IPS-20b (cell line): Measurements from ENCODE around the gene ZDHHC3.

Experiments
- H3K27ac ChIP-seq: one replicate; pipeline ENCODE4 v1.5.1; 2013; ENCODE audit warnings: low read length
- H3K27me3 ChIP-seq: 2 replicates; pipeline ENCODE4 v1.6.1; 2013; ENCODE audit warnings: mild to moderate bottlenecking, low read length, inconsistent platforms; ENCODE audit not compliant: insufficient read depth
- H3K36me3 ChIP-seq: 2 replicates; pipeline ENCODE4 v1.6.1; 2013; ENCODE audit warnings: low read depth, mild to moderate bottlenecking, inconsistent platforms, low read length, moderate library complexity; ENCODE audit not compliant: insufficient read depth
- H3K4me1 ChIP-seq: 2 replicates; pipeline ENCODE4 v1.6.1; 2013; ENCODE audit warnings: mild to moderate bottlenecking, control low read depth, inconsistent platforms, low read length, moderate library complexity; ENCODE audit not compliant: insufficient read depth
- H3K4me3 ChIP-seq: 2 replicates; pipeline ENCODE4 v1.5.1; 2013; ENCODE audit warnings: mild to moderate bottlenecking, low read length, inconsistent platforms
- H3K9ac ChIP-seq: 2 replicates; pipeline ENCODE4 v1.6.1; 2013; ENCODE audit warnings: low read depth, mild to moderate bottlenecking, inconsistent platforms, low read length, moderate library complexity
- H3K9me3 ChIP-seq: 2 replicates; pipeline ENCODE4 v1.6.1; 2013; ENCODE audit warnings: mild to moderate bottlenecking, low read depth, low read length, inconsistent platforms; ENCODE audit not compliant: insufficient read depth

ZDHHC3 gene

DNA sequence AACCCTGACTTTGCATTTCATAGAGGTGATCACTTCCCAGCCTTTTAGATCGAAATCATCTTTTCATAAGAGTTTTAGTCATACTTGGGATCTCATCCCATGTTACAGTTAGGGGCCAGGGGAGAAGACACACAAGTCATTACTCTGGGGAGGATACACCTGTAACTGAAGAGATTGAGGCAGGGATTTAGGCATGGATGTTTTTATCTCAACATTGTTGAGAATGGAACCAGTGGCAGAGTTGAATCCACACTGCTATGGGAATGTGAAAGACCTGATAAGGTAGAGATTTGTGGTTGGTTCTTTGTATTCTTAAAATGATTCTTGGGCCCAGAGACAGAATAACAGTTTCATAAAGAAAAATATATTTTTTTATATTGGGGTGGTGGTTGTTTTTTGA lies 33.9 kb upstream of the ZDHHC3 start:
- Histone ChIP-seq H3K36me3 (peaks cover 73% of the 10 kb centered on the region), H3K9ac (no peak overlapping the region), H3K27ac (no peak overlapping the region)

DNA sequence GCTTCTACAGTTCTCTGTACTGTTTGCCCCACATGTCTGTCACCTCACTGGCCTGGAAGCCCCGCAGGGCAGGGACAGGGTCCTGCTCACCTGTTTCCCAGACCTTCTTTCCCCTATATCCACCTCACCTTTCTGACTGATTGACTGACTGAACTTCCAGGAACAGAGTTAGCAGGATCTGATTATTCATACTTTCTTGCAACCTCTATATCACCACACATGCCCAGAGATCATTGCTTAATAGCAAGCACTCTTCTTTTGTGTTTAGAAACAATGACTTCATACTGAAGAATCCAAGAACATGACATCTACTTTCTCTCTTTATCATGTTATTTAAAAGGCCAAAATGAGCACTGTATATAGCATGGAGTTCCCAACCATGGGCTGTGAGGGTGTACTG lies 32.1 kb upstream of the ZDHHC3 start:
- Histone ChIP-seq H3K27ac (no peak overlapping the region), H3K36me3 (peaks cover 81% of the 10 kb centered on the region)

More for the DNA sequence above, 33.9 kb upstream of the ZDHHC3 start:
- no peaks in the 10 kb centered on the region for H3K4me1 ChIP-seq
- H3K4me3 ChIP-seq = no peak overlapping the region
- H3K9me3 ChIP-seq = peaks cover 4% of the 10 kb centered on the region
- no peaks in the 10 kb centered on the region for H3K27me3 ChIP-seq

DNA sequence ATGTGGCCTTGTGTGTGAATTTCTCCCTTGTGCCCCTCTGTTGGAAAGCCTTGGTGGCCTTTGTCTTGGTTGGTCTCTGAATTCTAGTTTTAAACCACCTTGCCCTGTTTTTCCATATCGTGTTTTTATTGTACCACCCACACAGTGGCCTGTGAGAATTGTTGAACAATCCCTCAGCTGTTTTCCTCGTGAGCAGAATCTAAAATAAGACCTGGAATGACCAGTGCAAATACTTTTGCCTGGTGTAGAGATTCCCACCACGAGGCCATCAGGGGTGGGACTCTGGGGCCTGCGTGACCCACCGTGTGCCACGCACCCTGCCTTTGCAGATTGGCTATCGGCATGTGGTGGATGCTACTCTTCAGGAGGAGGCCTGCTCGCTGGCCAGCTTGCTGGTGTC lies 31.1 kb upstream of the ZDHHC3 start:
- no peak overlapping the region for H3K4me3 ChIP-seq
- H3K36me3 ChIP-seq = peaks cover 81% of the 10 kb centered on the region
- H3K27me3 ChIP-seq = no peaks in the 10 kb centered on the region

More for the DNA sequence above, 32.1 kb upstream of the ZDHHC3 start:
- H3K9ac ChIP-seq = no peak overlapping the region
- H3K4me3 ChIP-seq = no peak overlapping the region
- H3K4me1 ChIP-seq = no peaks in the 10 kb centered on the region
- peaks cover 8% of the 10 kb centered on the region for H3K9me3 ChIP-seq
- H3K27me3 ChIP-seq = no peaks in the 10 kb centered on the region

DNA sequence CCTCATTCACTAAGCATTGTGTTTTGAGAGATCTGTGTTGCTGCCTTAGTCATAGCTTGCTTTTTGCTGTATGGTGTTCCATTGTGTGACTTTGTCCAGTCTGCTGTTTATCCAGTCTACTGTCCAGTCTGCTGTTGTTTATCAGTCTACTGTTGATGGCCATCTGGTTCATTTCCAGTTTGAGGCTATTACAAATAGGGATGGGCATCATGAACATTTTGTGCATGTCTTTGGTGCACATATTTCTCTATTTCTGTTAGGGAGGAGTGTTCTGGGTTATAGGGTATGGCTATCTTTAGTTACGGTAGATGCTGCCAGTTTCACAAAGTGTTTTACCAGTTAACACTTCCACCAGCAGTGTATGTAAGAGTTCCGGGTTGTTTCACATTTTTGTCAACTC lies 27.9 kb upstream of the ZDHHC3 start:
- Histone ChIP-seq H3K27me3 (no peaks in the 10 kb centered on the region), H3K36me3 (peaks cover 90% of the 10 kb centered on the region), H3K9me3 (peaks cover 8% of the 10 kb centered on the region), H3K27ac (no peak overlapping the region), H3K4me1 (no peaks in the 10 kb centered on the region), H3K4me3 (no peak overlapping the region), H3K9ac (no peak overlapping the region)

More for the DNA sequence above, 31.1 kb upstream of the ZDHHC3 start:
- H3K9ac ChIP-seq = no peak overlapping the region
- no peaks in the 10 kb centered on the region for H3K4me1 ChIP-seq
- H3K9me3 ChIP-seq = peaks cover 8% of the 10 kb centered on the region
- no peak overlapping the region for H3K27ac ChIP-seq

DNA sequence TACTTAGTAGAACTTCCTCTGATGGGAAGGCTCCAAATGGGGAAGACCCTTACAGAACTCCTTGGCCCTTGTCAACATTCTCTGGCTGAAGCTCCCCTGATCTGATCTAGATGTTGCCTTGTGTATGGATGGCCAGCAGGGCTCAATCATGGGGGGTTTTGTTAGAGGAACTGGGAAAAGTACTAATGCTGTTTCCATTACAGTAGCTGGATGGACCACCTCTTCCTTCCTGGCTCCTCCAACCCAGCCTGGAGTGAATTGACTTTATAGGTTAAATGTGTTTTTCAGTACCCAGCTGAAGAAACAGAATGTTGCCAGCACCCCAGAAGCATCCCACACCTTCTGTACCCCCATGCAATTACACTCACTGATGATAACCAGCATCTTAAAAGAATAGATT lies 27.4 kb upstream of the ZDHHC3 start:
- Histone ChIP-seq H3K4me3 (no peak overlapping the region), H3K36me3 (peaks cover 90% of the 10 kb centered on the region), H3K9me3 (peaks cover 8% of the 10 kb centered on the region), H3K27ac (no peak overlapping the region), H3K9ac (no peak overlapping the region), H3K27me3 (no peaks in the 10 kb centered on the region), H3K4me1 (no peaks in the 10 kb centered on the region)

DNA sequence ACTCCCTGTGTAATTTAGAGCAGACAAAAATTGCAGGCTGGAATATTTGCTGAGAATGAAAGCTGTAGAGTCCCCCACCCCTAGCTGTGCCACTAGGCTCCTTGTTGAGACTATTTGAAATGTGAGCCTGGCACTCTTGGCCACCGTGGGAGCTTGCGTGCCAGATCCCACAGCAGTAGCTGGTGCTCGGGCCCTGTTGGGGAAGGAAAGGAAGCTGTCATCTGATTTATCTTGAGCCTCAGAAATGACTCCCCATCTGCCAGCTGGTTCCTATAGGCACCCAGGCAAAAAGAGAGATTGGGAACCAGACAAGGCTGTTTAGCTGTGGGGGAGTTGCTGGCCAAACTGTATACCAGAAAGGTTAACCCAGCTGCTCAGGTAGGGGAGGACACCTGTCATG lies 26.7 kb upstream of the ZDHHC3 start:
- no peak overlapping the region for H3K27ac ChIP-seq
- peaks cover 90% of the 10 kb centered on the region for H3K36me3 ChIP-seq
- no peak overlapping the region for H3K9ac ChIP-seq
- H3K4me1 ChIP-seq = no peaks in the 10 kb centered on the region
- peaks cover 8% of the 10 kb centered on the region for H3K9me3 ChIP-seq
- no peak overlapping the region for H3K4me3 ChIP-seq
- H3K27me3 ChIP-seq = no peaks in the 10 kb centered on the region

DNA sequence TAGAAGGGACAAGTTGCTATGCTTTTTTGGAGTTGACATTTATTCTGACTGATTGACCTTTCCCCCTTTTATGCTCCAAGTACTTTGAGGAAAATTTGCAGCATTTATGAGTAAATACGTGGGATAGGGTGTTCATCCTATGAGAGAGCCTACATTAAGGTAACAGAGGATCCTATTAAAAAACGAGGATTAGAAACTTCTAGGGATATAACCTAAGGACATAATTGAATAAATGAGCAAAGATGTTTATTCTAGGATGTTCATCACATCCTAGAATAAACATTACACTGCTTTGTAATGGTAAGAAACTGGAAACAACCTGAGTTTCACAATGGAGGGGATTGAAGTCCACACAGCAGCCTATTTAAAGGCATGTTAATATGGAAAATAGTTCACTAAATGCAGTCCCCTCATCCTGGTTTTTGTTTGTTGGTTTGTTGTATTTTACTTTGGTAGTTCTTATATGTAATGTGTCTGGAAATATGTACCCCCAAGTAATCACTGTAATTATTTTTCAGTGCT lies 26.2 kb upstream of the ZDHHC3 start:
- Histone ChIP-seq H3K9ac (no peak overlapping the region), H3K4me1 (no peaks in the 10 kb centered on the region), H3K27me3 (no peaks in the 10 kb centered on the region), H3K9me3 (peaks cover 8% of the 10 kb centered on the region), H3K36me3 (peaks cover 90% of the 10 kb centered on the region), H3K27ac (no peak overlapping the region), H3K4me3 (no peak overlapping the region)

DNA sequence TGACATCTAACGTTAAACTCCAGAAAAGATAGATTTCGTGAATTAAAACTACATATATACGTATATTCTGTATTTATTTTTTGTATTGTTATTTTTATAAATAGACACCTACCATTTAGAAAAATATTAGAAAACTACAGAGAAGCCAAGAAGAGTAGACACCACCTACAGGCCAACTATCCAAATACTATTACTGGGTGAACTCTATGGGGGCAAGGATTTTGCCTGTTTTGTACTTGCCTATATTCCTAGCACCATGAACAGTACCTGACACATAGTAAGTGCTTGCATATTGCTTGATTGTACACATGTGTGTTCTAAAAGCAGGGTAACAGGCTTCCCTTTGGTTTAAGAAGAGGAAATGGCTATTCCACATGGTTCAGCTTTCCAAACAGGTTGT lies 25.8 kb upstream of the ZDHHC3 start:
- Histone ChIP-seq H3K4me1 (no peaks in the 10 kb centered on the region), H3K36me3 (peaks cover 90% of the 10 kb centered on the region), H3K27ac (no peak overlapping the region), H3K27me3 (no peaks in the 10 kb centered on the region), H3K4me3 (no peak overlapping the region), H3K9ac (no peak overlapping the region), H3K9me3 (peaks cover 8% of the 10 kb centered on the region)

DNA sequence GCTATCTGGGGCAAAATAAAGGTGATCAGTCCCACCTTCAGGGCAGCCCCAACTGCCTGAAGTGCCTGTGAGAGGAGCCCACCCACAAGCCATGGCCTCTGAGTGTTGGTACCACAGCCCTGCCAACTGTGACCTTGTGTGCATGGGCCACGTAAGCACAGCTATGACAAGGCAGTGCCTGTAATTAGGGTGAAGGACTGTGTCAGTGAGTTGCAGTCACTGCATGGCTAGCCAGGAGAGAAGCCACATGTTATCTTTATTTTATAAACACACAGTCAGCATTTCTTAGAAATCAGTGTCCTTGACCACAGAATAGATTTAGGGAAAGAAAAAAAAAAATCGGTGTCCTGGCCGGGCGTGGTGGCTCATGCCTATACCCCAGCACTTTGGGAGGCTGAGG lies 24.8 kb upstream of the ZDHHC3 start:
- Histone ChIP-seq H3K9me3 (peaks cover 8% of the 10 kb centered on the region), H3K9ac (no peak overlapping the region), H3K27ac (no peak overlapping the region), H3K27me3 (no peaks in the 10 kb centered on the region), H3K36me3 (peaks cover 97% of the 10 kb centered on the region), H3K4me3 (no peak overlapping the region), H3K4me1 (no peaks in the 10 kb centered on the region)

DNA sequence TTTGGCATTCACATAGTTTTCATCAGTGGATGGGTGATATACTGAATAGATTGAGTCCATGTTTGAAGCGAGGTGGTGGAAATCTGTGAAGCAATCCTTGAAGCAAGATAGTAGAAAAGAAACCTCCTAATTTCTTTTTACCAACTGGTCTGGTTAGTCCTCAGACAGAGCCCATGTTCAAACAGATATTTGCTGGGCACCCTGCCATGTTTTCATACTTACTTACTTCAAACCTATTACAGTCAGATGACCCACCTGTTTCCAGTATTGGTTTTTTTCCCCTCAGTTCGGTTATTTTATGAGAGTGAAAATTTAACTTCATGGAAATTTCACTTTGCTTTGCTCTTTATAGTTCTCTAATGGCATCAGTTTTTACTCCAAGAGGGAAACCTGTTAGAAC lies 23.8 kb upstream of the ZDHHC3 start:
- H3K4me1 ChIP-seq = no peaks in the 10 kb centered on the region
- no peak overlapping the region for H3K9ac ChIP-seq
- H3K27me3 ChIP-seq = no peaks in the 10 kb centered on the region
- H3K36me3 ChIP-seq = peaks cover 95% of the 10 kb centered on the region
- H3K4me3 ChIP-seq = no peak overlapping the region
- H3K27ac ChIP-seq = no peak overlapping the region
- peaks cover 3% of the 10 kb centered on the region for H3K9me3 ChIP-seq

DNA sequence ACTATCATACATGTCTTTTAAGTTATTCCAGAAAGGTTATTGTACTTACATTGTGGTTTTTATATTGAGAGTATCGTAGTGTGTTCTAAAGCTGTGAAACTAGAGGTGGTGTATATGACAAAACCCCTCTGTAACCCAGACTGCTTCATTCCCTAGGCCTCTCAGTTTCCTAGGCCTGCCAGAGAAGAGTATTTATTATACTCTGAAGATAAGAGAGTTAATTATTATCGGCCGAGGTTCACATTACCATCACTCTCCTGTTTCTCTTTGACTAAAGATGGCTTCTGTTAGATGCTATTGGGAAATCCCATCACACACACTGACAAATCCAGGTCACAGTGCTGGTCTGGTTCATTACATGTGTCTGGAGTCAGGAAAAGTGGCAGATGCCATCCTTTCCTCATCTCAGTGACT lies 20.6 kb upstream of the ZDHHC3 start:
- no peak overlapping the region for H3K4me3 ChIP-seq
- no peak overlapping the region for H3K27ac ChIP-seq
- H3K9me3 ChIP-seq = no peaks in the 10 kb centered on the region
- H3K36me3 ChIP-seq = peaks cover 92% of the 10 kb centered on the region
- H3K4me1 ChIP-seq = peaks cover 20% of the 10 kb centered on the region
- no peak overlapping the region for H3K9ac ChIP-seq
- H3K27me3 ChIP-seq = no peaks in the 10 kb centered on the region

DNA sequence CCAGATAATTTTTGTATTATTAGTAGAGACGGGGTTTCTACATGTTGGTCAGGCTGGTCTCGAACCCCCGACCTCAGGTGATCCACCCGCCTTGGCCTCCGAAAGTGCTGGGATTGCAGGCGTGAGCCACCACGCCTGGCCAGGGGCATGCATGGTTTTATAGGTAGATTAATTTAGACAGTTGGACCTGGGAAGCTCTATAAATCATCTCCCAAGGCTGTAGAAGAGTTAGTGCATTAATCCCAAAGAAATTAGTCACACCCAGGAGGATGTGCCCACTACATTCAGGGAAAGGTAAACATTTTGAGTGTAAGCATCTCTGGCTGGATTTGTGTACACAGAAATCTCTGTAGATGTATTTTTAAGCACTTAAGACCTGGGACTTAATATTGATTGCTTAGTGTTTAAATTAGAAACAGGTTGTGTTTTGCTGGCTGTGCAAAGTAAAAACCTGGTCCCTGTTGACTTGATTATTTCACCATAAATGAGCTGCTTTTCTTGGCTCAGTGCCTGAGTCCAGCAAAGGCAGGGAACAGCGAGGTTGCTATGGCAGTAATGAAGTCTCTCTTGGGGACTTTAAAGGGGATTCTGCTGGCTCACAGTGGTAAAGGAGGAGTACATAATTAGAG lies 19.3 kb upstream of the ZDHHC3 start:
- no peak overlapping the region for H3K9ac ChIP-seq
- no peak overlapping the region for H3K27ac ChIP-seq
- H3K4me3 ChIP-seq = no peak overlapping the region
- H3K27me3 ChIP-seq = no peaks in the 10 kb centered on the region
- H3K36me3 ChIP-seq = peaks cover 92% of the 10 kb centered on the region
- H3K4me1 ChIP-seq = peaks cover 20% of the 10 kb centered on the region
- H3K9me3 ChIP-seq = no peaks in the 10 kb centered on the region
